Upper lobe of right lung (tissue), 1 donor: ENCODE data around the gene PPCS. TPM values are rescaled to one million over a fixed set of nuclear protein-coding genes. Genes with fewer than 3 reads are reported as not detected.
"Not testable (repeated sequence)": the region's sequence is repeated elsewhere in the genome, so short reads cannot be mapped to it uniquely, and the experiment has no call there.

Experiments
- ATAC-seq: fragments of 200-7000 bp; cut with Tn5 transposase; one replicate; pipeline ENCODE4 v1.9.1; 2020; ENCODE audit warnings: mild to moderate bottlenecking, moderate library complexity
- DNase-seq: peaks from one replicate; pipeline ENCODE4 v3.0.0-alpha.2; 2020
- H3K27ac ChIP-seq: fragments of 200-600 bp; one replicate; pipeline ENCODE4 v1.8.0; 2022
- H3K27me3 ChIP-seq: fragments of 200-600 bp; one replicate; pipeline ENCODE4 v1.8.0; 2022; ENCODE audit warnings: mild to moderate bottlenecking
- H3K36me3 ChIP-seq: fragments of 200-600 bp; one replicate; pipeline ENCODE4 v1.8.0; 2022
- H3K4me1 ChIP-seq: fragments of 200-600 bp; one replicate; pipeline ENCODE4 v1.8.0; 2022
- H3K4me3 ChIP-seq: fragments of 200-600 bp; one replicate; pipeline ENCODE4 v1.8.0; 2022; ENCODE audit warnings: mild to moderate bottlenecking
- H3K9me3 ChIP-seq: fragments of 200-600 bp; one replicate; pipeline ENCODE4 v1.8.0; 2022
- intact Hi-C: fragments of 100-400 bp; cut with DNase I; formaldehyde crosslinking; loops from one replicate; pipeline ENCODE4 v1.11.0; 2022
- total RNA-seq: library from RNA; stranded (reverse); fragmentation: NEBNext Ultra II Directional; extraction: Animal tissue kit (Norgen Biotek cat#: 25700); gene quantifications from one replicate; pipeline ENCODE4 v1.2.1, GENCODE V29; 2021
- TF ChIP-seq, protein P1 (sequence below): fragments of 200-600 bp; IDR thresholded peaks from one replicate; pipeline ENCODE4 v1.8.0; 2022; ENCODE audit warnings: antibody characterized with exemption
- donor health status: DM: no; HTN: yes; CAD: no; lungs with severe emphysema.

Gene PPCS
- total RNA-seq, 1 donor from 2014 or later = 52.8 TPM

DNA sequence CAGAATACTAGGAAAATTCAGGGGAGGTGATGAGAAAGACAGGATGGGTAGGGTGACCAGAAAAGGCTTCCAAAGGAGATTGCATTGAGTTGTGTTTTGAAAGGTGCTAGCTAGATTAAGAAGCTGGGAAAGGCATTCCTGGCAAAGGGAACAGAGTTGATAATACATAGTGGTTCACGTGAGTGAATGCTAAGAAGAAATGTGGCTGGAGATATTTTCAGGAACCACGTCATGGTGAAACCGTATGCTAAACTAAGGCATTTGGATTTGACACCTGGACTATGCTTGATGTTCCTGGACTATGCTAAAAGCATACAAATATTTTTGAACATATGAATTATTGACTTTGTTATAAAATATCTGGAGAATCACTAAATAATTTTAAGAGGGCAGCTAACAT is 21.4 kb downstream of the PPCS start:
- Histone ChIP-seq H3K4me1 (no peaks in the 10 kb centered on the region), H3K27me3 (no peaks in the 10 kb centered on the region), H3K27ac (no peak overlapping the region), H3K36me3 (peaks cover 7% of the 10 kb centered on the region), H3K9me3 (no peaks in the 10 kb centered on the region), H3K4me3 (no peak overlapping the region)
- ATAC-seq (no peak), DNase-seq (no peak)
- TF ChIP-seq, protein P1, sequence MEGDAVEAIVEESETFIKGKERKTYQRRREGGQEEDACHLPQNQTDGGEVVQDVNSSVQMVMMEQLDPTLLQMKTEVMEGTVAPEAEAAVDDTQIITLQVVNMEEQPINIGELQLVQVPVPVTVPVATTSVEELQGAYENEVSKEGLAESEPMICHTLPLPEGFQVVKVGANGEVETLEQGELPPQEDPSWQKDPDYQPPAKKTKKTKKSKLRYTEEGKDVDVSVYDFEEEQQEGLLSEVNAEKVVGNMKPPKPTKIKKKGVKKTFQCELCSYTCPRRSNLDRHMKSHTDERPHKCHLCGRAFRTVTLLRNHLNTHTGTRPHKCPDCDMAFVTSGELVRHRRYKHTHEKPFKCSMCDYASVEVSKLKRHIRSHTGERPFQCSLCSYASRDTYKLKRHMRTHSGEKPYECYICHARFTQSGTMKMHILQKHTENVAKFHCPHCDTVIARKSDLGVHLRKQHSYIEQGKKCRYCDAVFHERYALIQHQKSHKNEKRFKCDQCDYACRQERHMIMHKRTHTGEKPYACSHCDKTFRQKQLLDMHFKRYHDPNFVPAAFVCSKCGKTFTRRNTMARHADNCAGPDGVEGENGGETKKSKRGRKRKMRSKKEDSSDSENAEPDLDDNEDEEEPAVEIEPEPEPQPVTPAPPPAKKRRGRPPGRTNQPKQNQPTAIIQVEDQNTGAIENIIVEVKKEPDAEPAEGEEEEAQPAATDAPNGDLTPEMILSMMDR = no peak
- intact Hi-C loops = no loop called here

DNA sequence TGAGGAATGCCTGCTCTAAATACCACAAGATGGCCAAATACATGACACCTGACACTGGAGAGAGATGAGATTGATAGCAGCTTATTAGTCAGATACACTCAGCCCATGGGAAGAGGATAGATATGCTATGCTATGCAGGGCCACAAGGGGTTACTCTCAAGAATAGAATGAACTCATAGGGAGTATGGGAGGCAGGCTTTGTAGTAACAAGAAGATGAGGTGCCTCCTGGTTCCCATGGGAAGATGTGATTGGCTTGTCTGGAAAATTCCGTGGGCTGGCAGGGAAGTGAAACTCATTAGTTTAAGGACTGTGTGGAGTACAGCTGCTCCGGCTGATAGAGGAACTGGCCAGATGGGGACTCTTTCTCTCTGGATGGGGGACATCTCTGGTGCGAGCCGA is 23.3 kb downstream of the PPCS start:
- no peaks in the 10 kb centered on the region for H3K4me1 ChIP-seq

DNA sequence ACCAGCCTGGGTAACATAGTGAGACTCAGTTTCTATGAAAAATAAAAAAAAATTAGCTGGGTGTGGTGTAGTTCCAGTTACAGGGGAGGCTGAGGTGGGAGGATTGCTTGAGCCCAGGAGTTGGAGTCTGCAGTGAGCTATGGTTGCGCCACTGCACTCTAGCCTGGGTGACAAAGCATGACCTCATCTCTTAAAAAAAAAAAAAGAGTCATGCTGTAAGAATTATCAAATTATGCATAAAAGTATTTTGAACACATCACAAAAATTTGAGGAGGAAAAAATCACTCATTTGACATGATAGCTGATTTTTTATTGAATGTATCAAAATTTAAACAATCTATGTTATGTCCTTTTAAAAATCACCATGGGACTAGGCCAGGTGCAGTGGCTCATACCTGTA is 24.6 kb downstream of the PPCS start:
- H3K27ac ChIP-seq = no peak overlapping the region
- intact Hi-C loops = no loop called here
- ATAC-seq = no peak
- no peak overlapping the region for H3K4me3 ChIP-seq
- TF ChIP-seq, protein P1 = no peak
- DNase-seq = no peak
- no peaks in the 10 kb centered on the region for H3K4me1 ChIP-seq
- H3K36me3 ChIP-seq = peaks cover 22% of the 10 kb centered on the region
- H3K27me3 ChIP-seq = no peaks in the 10 kb centered on the region
- no peaks in the 10 kb centered on the region for H3K9me3 ChIP-seq

More for the DNA sequence above, 23.3 kb downstream of the PPCS start:
- Histone ChIP-seq H3K9me3 (no peaks in the 10 kb centered on the region), H3K27ac (no peak overlapping the region), H3K4me3 (no peak overlapping the region), H3K36me3 (peaks cover 22% of the 10 kb centered on the region), H3K27me3 (no peaks in the 10 kb centered on the region)
- DNase-seq = no peak
- TF ChIP-seq, protein P1 = no peak
- intact Hi-C loops = no loop called here
- ATAC-seq = peak; percentile 57

- intact Hi-C loops = no loop called here
- Histone ChIP-seq H3K27ac (no peak overlapping the region), H3K36me3 (peaks cover 22% of the 10 kb centered on the region), H3K27me3 (no peaks in the 10 kb centered on the region), H3K9me3 (no peaks in the 10 kb centered on the region), H3K4me1 (no peaks in the 10 kb centered on the region), H3K4me3 (no peak overlapping the region)
- ATAC-seq = no peak
- DNase-seq = no peak
- TF ChIP-seq, protein P1 = no peak
Observed at GRCh38 chr1:42482635-42483153, 26.4 kb downstream of the PPCS start.

DNA sequence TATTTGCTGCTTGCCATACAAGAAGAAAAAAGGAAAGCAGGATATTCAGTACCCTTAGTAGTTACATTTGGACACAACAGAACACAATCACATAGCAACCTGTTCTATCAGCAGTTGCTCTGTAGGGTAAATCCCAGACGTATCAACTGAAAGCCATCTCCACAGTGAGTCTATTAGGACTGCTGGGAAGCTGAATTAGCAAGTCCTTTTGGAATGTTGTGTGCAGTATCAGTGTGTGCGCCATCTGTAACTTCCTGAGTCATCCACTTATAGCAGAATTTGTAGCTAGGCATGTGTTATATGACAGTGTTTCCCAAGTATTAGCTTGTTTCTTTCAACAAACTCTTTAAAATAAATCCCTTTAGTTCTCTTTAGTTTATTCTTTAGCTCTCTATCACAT is 28.0 kb downstream of the PPCS start:
- no peaks in the 10 kb centered on the region for H3K9me3 ChIP-seq
- no peak overlapping the region for H3K4me3 ChIP-seq
- H3K4me1 ChIP-seq = no peaks in the 10 kb centered on the region
- peaks cover 22% of the 10 kb centered on the region for H3K36me3 ChIP-seq
- no peak for ATAC-seq
- intact Hi-C loops = no loop called here
- H3K27me3 ChIP-seq = no peaks in the 10 kb centered on the region
- H3K27ac ChIP-seq = no peak overlapping the region
- TF ChIP-seq, protein P1 = no peak
- DNase-seq = no peak

- H3K36me3 ChIP-seq = peaks cover 7% of the 10 kb centered on the region
- H3K9me3 ChIP-seq = no peaks in the 10 kb centered on the region
- intact Hi-C loops = no loop called here
- ATAC-seq = no peak
- no peak overlapping the region for H3K27ac ChIP-seq
- no peak for DNase-seq
- TF ChIP-seq, protein P1 = no peak
- no peaks in the 10 kb centered on the region for H3K27me3 ChIP-seq
- H3K4me1 ChIP-seq = no peaks in the 10 kb centered on the region
- H3K4me3 ChIP-seq = no peak overlapping the region
Observed at GRCh38 chr1:42490237-42490636, 33.9 kb downstream of the PPCS start.

DNA sequence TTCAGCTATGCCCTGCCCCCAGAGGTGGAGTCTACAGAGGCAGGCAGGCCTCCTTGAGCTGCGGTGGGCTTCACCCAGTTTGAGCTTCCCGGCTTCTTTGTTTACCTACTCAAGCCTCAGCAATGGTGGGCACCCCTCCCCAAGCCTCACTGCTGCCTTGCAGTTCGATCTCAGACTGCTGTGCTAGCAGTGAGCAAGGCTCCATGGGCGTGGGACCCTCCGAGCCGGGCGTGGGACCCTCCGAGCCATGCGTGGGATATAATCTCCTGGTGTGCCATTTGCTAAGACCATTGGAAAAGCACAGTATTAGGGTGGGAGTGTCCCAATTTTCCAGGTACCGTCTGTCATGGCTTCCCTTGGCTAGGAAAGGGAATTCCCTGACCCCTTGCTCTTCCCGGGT is 45.7 kb downstream of the PPCS start:
- intact Hi-C loops, DNase-seq, ATAC-seq, H3K27me3 ChIP-seq, H3K4me1 ChIP-seq, H3K27ac ChIP-seq, H3K4me3 ChIP-seq, H3K36me3 ChIP-seq: not testable (repeated sequence)
- H3K9me3 ChIP-seq = peaks cover 16% of the 10 kb centered on the region
